HepG2 (cell line): Measurements from ENCODE around the gene PRSS53. TPM values are rescaled to one million over a fixed set of nuclear protein-coding genes. Genes with fewer than 3 reads are reported as not detected.

Experiments used
- BRCA1 ChIP-seq: sonication (generic); formaldehyde crosslinking; IDR thresholded peaks from 2 replicates; pipeline ENCODE4 v1.4.0; 2020; ENCODE audit warnings: missing genetic modification reagents
- CEBPG ChIP-seq: IDR thresholded peaks from 2 replicates; pipeline ENCODE4 v1.6.1; 2016
- HIVEP1 ChIP-seq: sonication (generic); formaldehyde crosslinking; IDR thresholded peaks from 2 replicates; pipeline ENCODE4 v1.4.0; 2020; ENCODE audit warnings: mild to moderate bottlenecking, missing genetic modification reagents
- KLF11 ChIP-seq: IDR thresholded peaks from 2 replicates; pipeline ENCODE4 v1.6.1; 2016; ENCODE audit warnings: missing compliant biosample characterization
- MXI1 ChIP-seq: IDR thresholded peaks from 3 replicates; pipeline ENCODE4 v1.6.1; 2012; ENCODE audit warnings: low read depth, low read length, inconsistent platforms, borderline replicate concordance
- RAD21 ChIP-seq: fragments of 450-650 bp; formaldehyde crosslinking; IDR thresholded peaks from 2 replicates; pipeline ENCODE4 v1.5.0; 2020; ENCODE audit warnings: mild to moderate bottlenecking
- RARG ChIP-seq: sonication (generic); formaldehyde crosslinking; IDR thresholded peaks from 2 replicates; pipeline ENCODE4 v1.4.0; 2020; ENCODE audit warnings: low read depth, mild to moderate bottlenecking, missing genetic modification reagents
- RFXANK ChIP-seq: IDR thresholded peaks from 2 replicates; pipeline ENCODE4 v1.6.1; 2016
- SNRNP70 ChIP-seq: fragments of 200-400 bp; formaldehyde crosslinking; IDR thresholded peaks from 2 replicates; pipeline ENCODE4 v1.6.1; 2017; ENCODE audit warnings: mild to moderate bottlenecking, low read depth, low read length, moderate library complexity
- SP2 ChIP-seq: sonication (generic); formaldehyde crosslinking; IDR thresholded peaks from 2 replicates; pipeline ENCODE4 v1.5.1; 2020; ENCODE audit warnings: mild to moderate bottlenecking, missing genetic modification reagents
- SPEN ChIP-seq: sonication (generic); formaldehyde crosslinking; IDR thresholded peaks from 2 replicates; pipeline ENCODE4 v1.5.1; 2020; ENCODE audit warnings: low read depth, mild to moderate bottlenecking, missing genetic modification reagents
- TBP ChIP-seq: sonication (generic); formaldehyde crosslinking; IDR thresholded peaks from 2 replicates; pipeline ENCODE4 v1.5.0; 2020; ENCODE audit warnings: missing genetic modification reagents
- ZMAT5 ChIP-seq: sonication (generic); formaldehyde crosslinking; IDR thresholded peaks from 2 replicates; pipeline ENCODE4 v1.5.0; 2020; ENCODE audit warnings: mild to moderate bottlenecking, low read depth, missing genetic modification reagents, borderline replicate concordance
- ZNF282 ChIP-seq: fragments of 450-650 bp; IDR thresholded peaks from 2 replicates; pipeline ENCODE4 v1.6.1; 2018; ENCODE audit not compliant: partially characterized antibody
- ZNF335 ChIP-seq: sonication (generic); formaldehyde crosslinking; IDR thresholded peaks from 2 replicates; pipeline ENCODE4 v1.4.0; 2020; ENCODE audit warnings: missing genetic modification reagents
- ZNF468 ChIP-seq: sonication (generic); formaldehyde crosslinking; IDR thresholded peaks from 2 replicates; pipeline ENCODE4 v1.8.0; 2022; ENCODE audit warnings: mild to moderate bottlenecking, moderate library complexity, missing genetic modification reagents
- ZNF605 ChIP-seq: sonication (generic); formaldehyde crosslinking; IDR thresholded peaks from 2 replicates; pipeline ENCODE4 v1.8.0; 2022; ENCODE audit warnings: mild to moderate bottlenecking, missing genetic modification reagents
- ZNF619 ChIP-seq: sonication (generic); formaldehyde crosslinking; IDR thresholded peaks from 2 replicates; pipeline ENCODE4 v1.4.0; 2020; ENCODE audit warnings: mild to moderate bottlenecking, missing genetic modification reagents
- ZNF746 ChIP-seq: sonication (generic); formaldehyde crosslinking; IDR thresholded peaks from 2 replicates; pipeline ENCODE4 v1.8.0; 2022; ENCODE audit warnings: mild to moderate bottlenecking, missing genetic modification reagents
- polyA plus RNA-seq, 8 experiments: library from polyadenylated mRNA; depleted of rRNA in 3 of 8; stranded (reverse) in 7 of 8; unstranded in 1 of 8; fragments of >200 nt; fragmentation: Illumina TruSeq in 4 of 8; extraction: Trizol in 4 of 8; gene quantifications; 2 replicates each; pipeline versions ENCODE4 v1.2.1 to v1.2.3, GENCODE V29; 2011 to 2016; ENCODE audit warnings: low read depth in 4 of 8, missing spikeins in 1 of 8, mixed read lengths in 1 of 8; ENCODE audit not compliant: insufficient read depth in 1 of 8
- total RNA-seq, 5 experiments: library from RNA; depleted of rRNA; stranded (reverse); fragments of >200 nt; fragmentation: Illumina TruSeq; extraction: Trizol; gene quantifications; 2 replicates each; pipeline ENCODE4 v1.2.3, GENCODE V29; 2016; ENCODE audit warnings: low read depth in 1 of 5
- TF ChIP-seq, protein P1 (sequence below): sonication (generic); formaldehyde crosslinking; IDR thresholded peaks from 2 replicates; pipeline ENCODE4 v1.4.0; 2020; ENCODE audit warnings: missing genetic modification reagents, borderline replicate concordance
- TF ChIP-seq, protein P2 (sequence below): sonication (generic); formaldehyde crosslinking; IDR thresholded peaks from 2 replicates; pipeline ENCODE4 v1.8.1; 2023; ENCODE audit warnings: missing genetic modification reagents, mild to moderate bottlenecking, borderline replicate concordance
- TF ChIP-seq, protein P3 (sequence below): sonication (generic); formaldehyde crosslinking; IDR thresholded peaks from 2 replicates; pipeline ENCODE4 v1.4.0; 2020; ENCODE audit warnings: missing genetic modification reagents

Gene PRSS53
- total and polyA plus RNA-seq, 2 of the 13 experiments (the other 11 are each of a cell fraction or from before 2014, with no cell fraction given), result 2.2 to 7.4 TPM

DNA sequence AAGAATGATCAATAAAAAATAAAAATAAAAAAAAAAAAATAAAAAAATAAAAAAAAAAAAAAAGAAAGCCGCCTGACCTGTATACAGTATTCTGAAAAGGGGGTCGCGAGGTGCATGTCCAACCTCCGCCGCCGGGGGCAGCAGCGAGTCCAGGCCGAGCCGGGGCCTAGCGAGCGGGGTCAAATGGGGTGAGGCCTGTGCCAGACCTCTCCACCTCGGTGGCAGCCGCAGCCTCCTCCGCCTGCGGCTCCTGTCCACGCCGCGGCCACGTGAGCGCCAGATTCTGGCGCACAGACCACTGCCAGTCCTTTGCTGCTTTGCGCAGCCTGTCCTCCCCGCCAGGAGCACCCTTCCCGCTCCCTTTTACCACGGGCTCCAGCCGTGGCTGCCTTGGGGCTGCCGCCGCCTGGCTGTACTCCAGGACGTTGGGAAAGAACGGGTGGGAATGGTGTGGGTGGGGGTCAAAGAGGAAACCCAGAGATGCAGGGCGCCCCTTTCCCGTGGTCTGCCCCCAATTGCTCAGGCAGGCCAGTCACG lies 17.0 kb upstream of the PRSS53 start (continued):
- TF ChIP-seq ZMAT5 (CRISPR knock-in tag), result 0 out of 2 replicates have a peak, but pooled peaks have one; percentile 67
- TF ChIP-seq, protein P1, sequence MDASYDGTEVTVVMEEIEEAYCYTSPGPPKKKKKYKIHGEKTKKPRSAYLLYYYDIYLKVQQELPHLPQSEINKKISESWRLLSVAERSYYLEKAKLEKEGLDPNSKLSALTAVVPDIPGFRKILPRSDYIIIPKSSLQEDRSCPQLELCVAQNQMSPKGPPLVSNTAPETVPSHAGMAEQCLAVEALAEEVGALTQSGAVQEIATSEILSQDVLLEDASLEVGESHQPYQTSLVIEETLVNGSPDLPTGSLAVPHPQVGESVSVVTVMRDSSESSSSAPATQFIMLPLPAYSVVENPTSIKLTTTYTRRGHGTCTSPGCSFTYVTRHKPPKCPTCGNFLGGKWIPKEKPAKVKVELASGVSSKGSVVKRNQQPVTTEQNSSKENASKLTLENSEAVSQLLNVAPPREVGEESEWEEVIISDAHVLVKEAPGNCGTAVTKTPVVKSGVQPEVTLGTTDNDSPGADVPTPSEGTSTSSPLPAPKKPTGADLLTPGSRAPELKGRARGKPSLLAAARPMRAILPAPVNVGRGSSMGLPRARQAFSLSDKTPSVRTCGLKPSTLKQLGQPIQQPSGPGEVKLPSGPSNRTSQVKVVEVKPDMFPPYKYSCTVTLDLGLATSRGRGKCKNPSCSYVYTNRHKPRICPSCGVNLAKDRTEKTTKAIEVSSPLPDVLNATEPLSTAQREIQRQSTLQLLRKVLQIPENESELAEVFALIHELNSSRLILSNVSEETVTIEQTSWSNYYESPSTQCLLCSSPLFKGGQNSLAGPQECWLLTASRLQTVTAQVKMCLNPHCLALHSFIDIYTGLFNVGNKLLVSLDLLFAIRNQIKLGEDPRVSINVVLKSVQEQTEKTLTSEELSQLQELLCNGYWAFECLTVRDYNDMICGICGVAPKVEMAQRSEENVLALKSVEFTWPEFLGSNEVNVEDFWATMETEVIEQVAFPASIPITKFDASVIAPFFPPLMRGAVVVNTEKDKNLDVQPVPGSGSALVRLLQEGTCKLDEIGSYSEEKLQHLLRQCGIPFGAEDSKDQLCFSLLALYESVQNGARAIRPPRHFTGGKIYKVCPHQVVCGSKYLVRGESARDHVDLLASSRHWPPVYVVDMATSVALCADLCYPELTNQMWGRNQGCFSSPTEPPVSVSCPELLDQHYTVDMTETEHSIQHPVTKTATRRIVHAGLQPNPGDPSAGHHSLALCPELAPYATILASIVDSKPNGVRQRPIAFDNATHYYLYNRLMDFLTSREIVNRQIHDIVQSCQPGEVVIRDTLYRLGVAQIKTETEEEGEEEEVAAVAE (CRISPR knock-in tag), result peak; percentile 84
- TF ChIP-seq SNRNP70, result no peak
- TF ChIP-seq, protein P2, sequence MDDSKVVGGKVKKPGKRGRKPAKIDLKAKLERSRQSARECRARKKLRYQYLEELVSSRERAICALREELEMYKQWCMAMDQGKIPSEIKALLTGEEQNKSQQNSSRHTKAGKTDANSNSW (CRISPR knock-in tag), result peak; percentile 68; the same call in 1 of the 2 replicates
- TF ChIP-seq ZNF282, result no peak
- TF ChIP-seq CEBPG, result peak; percentile 65; the same call in 1 of the 2 replicates
- TF ChIP-seq SPEN (CRISPR knock-in tag), result peak; percentile 96
- TF ChIP-seq RAD21, result peak; percentile 87
- peak; percentile 90; the same call in 1 of the 2 replicates for TF ChIP-seq RFXANK (CRISPR knock-in tag)
- peak; percentile 89; the same call in 1 of the 2 replicates for TF ChIP-seq BRCA1 (CRISPR knock-in tag)
- TF ChIP-seq RARG (CRISPR knock-in tag), result no peak
- TF ChIP-seq ZNF746 (CRISPR knock-in tag), result peak; percentile 94
- TF ChIP-seq ZNF335 (CRISPR knock-in tag), result 0 out of 2 replicates have a peak, but pooled peaks have one; percentile 78
- TF ChIP-seq SP2 (CRISPR knock-in tag), result 0 out of 2 replicates have a peak, but pooled peaks have one; percentile 18
- peak; percentile 93 for TF ChIP-seq MXI1
- 0 out of 2 replicates have a peak, but pooled peaks have one; percentile 71 for TF ChIP-seq KLF11 (CRISPR knock-in tag)
- TF ChIP-seq ZNF468 (CRISPR knock-in tag), result peak; percentile 33; the same call in 1 of the 2 replicates
- TF ChIP-seq TBP (CRISPR knock-in tag), result peak; percentile 93; the same call in 1 of the 2 replicates
- peak; percentile 93 for TF ChIP-seq HIVEP1
- TF ChIP-seq, protein P3, sequence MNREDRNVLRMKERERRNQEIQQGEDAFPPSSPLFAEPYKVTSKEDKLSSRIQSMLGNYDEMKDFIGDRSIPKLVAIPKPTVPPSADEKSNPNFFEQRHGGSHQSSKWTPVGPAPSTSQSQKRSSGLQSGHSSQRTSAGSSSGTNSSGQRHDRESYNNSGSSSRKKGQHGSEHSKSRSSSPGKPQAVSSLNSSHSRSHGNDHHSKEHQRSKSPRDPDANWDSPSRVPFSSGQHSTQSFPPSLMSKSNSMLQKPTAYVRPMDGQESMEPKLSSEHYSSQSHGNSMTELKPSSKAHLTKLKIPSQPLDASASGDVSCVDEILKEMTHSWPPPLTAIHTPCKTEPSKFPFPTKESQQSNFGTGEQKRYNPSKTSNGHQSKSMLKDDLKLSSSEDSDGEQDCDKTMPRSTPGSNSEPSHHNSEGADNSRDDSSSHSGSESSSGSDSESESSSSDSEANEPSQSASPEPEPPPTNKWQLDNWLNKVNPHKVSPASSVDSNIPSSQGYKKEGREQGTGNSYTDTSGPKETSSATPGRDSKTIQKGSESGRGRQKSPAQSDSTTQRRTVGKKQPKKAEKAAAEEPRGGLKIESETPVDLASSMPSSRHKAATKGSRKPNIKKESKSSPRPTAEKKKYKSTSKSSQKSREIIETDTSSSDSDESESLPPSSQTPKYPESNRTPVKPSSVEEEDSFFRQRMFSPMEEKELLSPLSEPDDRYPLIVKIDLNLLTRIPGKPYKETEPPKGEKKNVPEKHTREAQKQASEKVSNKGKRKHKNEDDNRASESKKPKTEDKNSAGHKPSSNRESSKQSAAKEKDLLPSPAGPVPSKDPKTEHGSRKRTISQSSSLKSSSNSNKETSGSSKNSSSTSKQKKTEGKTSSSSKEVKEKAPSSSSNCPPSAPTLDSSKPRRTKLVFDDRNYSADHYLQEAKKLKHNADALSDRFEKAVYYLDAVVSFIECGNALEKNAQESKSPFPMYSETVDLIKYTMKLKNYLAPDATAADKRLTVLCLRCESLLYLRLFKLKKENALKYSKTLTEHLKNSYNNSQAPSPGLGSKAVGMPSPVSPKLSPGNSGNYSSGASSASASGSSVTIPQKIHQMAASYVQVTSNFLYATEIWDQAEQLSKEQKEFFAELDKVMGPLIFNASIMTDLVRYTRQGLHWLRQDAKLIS (CRISPR knock-in tag), result no peak
- peak; percentile 95 for TF ChIP-seq ZNF619 (CRISPR knock-in tag)
- TF ChIP-seq ZNF605 (CRISPR knock-in tag), result no peak; the same call in 1 of the 2 replicates
